Body of pancreas (tissue), 4 donors: ENCODE data around the gene DOCK9.

Experiments
- POLR2A ChIP-seq, 3 donors: fragments of 450-650 bp; IDR thresholded peaks; one replicate each; pipeline ENCODE4 v1.6.1; 2016; ENCODE audit warnings: antibody characterized with exemption in 3 of 3, mild to moderate bottlenecking in 2 of 3
- TF ChIP-seq, protein P1 (sequence below), 7 experiments: fragments of 450-650 bp in 4 of 7; fragments of 200-600 bp in 3 of 7; sonication (generic) in 3 of 7; IDR thresholded peaks; one replicate each; pipeline ENCODE4 v1.5.1; 2016 to 2019; ENCODE audit warnings: antibody characterized with exemption in 7 of 7

DNA sequence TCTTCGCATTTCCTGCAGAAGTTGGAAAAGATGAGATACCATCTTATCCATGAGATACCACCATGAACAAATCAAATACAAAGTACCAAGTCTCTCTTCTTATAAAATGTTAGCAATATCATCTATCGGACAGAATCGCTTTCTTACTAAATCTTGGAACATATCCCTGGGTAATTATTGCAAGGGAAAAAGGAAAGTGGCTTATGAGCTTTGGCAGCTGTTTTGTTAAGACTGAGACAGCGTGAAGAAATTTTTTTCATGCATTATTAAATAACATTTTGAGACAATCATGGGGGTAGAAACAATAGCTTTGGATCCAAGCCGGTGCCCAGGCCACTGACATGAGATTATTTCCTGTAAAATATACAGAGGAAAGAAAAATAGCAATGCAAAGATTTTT lies 84.5 kb downstream of the DOCK9 start:
- TF ChIP-seq, protein P1, sequence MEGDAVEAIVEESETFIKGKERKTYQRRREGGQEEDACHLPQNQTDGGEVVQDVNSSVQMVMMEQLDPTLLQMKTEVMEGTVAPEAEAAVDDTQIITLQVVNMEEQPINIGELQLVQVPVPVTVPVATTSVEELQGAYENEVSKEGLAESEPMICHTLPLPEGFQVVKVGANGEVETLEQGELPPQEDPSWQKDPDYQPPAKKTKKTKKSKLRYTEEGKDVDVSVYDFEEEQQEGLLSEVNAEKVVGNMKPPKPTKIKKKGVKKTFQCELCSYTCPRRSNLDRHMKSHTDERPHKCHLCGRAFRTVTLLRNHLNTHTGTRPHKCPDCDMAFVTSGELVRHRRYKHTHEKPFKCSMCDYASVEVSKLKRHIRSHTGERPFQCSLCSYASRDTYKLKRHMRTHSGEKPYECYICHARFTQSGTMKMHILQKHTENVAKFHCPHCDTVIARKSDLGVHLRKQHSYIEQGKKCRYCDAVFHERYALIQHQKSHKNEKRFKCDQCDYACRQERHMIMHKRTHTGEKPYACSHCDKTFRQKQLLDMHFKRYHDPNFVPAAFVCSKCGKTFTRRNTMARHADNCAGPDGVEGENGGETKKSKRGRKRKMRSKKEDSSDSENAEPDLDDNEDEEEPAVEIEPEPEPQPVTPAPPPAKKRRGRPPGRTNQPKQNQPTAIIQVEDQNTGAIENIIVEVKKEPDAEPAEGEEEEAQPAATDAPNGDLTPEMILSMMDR (IDR thresholded peaks at IDR 0.05): no peak
- no peak for TF ChIP-seq POLR2A (IDR thresholded peaks at IDR 0.05)
